GM20431 (cell line): Measurements from ENCODE around the gene FHOD3.

Experiments
- in situ Hi-C: fragments of 300-500 bp; cut with MseI, MboI; formaldehyde crosslinking; loops from one replicate; pipeline ENCODE4 v1.15.0; 2020; ENCODE audit warnings: low sequenced_read_pairs; ENCODE audit not compliant: unreplicated experiment

Gene FHOD3

GRCh38 chr18:36661999-36662398, 364.5 kb downstream of the FHOD3 start:
- in situ Hi-C loops: no loop called here

GRCh38 chr18:36663312-36663711, 365.8 kb downstream of the FHOD3 start:
- in situ Hi-C loops: no loop called here

GRCh38 chr18:36665952-36666351, 368.4 kb downstream of the FHOD3 start:
- in situ Hi-C loops: no loop called here

- in situ Hi-C loops: no loop called here
These were observed 370.3 kb downstream of the FHOD3 start for GRCh38 chr18:36667811-36668210.

- in situ Hi-C loops: no loop called here
These were observed 370.8 kb downstream of the FHOD3 start for GRCh38 chr18:36668349-36668748.

GRCh38 chr18:36672437-36673344, 375.2 kb downstream of the FHOD3 start:
- in situ Hi-C loops: no loop called here

- in situ Hi-C loops: no loop called here
These were observed 375.9 kb downstream of the FHOD3 start for GRCh38 chr18:36673452-36673851.

GRCh38 chr18:36675076-36675475, 377.6 kb downstream of the FHOD3 start:
- in situ Hi-C loops: loop anchor here (25.0 kb wide), 1 partner anchor 137 kb away; no protein-coding TSS in a partner anchor

GRCh38 chr18:36675542-36675941, 378.0 kb downstream of the FHOD3 start:
- in situ Hi-C loops: loop anchor here (25.0 kb wide), 1 partner anchor 137 kb away; no protein-coding TSS in a partner anchor

- in situ Hi-C loops: loop anchor here (25.0 kb wide), 1 partner anchor 136 kb away; no protein-coding TSS in a partner anchor
These were observed 379.1 kb downstream of the FHOD3 start for GRCh38 chr18:36676629-36677028.

- in situ Hi-C loops: loop anchor here (25.0 kb wide), 1 partner anchor 132 kb away; no protein-coding TSS in a partner anchor
These were observed 382.5 kb downstream of the FHOD3 start for GRCh38 chr18:36680042-36680441.

GRCh38 chr18:36685580-36685979, 388.1 kb downstream of the FHOD3 start:
- in situ Hi-C loops: loop anchor here (25.0 kb wide), 1 partner anchor 127 kb away; no protein-coding TSS in a partner anchor

GRCh38 chr18:36688020-36688965, 390.8 kb downstream of the FHOD3 start:
- in situ Hi-C loops: loop anchor here (25.0 kb wide), 1 partner anchor 124 kb away; no protein-coding TSS in a partner anchor

GRCh38 chr18:36692371-36692770, 394.9 kb downstream of the FHOD3 start:
- in situ Hi-C loops: loop anchor here (25.0 kb wide), 1 partner anchor 120 kb away; no protein-coding TSS in a partner anchor

- in situ Hi-C loops: loop anchor here (25.0 kb wide), 1 partner anchor 119 kb away; no protein-coding TSS in a partner anchor
These were observed 395.4 kb downstream of the FHOD3 start for GRCh38 chr18:36692921-36693332.

- in situ Hi-C loops: loop anchor here (25.0 kb wide), 1 partner anchor 118 kb away; no protein-coding TSS in a partner anchor
These were observed 396.6 kb downstream of the FHOD3 start for GRCh38 chr18:36693931-36694620.

GRCh38 chr18:36695806-36696205, 398.3 kb downstream of the FHOD3 start:
- in situ Hi-C loops: loop anchor here (25.0 kb wide), 1 partner anchor 116 kb away; no protein-coding TSS in a partner anchor

- in situ Hi-C loops: loop anchor here (25.0 kb wide), 1 partner anchor 114 kb away; no protein-coding TSS in a partner anchor
These were observed 400.4 kb downstream of the FHOD3 start for GRCh38 chr18:36697905-36698304.

- in situ Hi-C loops: no loop called here
These were observed 403.4 kb downstream of the FHOD3 start for GRCh38 chr18:36700955-36701354.
